Activated CD4-positive, alpha-beta T cell treated with anti-CD3 and anti-CD28 coated beads for 24 hours (primary cell): ENCODE measurements around the gene F2.

Source experiments
- DNase-seq, 2 donors: peaks; one replicate each; pipeline ENCODE4 v3.0.0-alpha.2; 2020; ENCODE audit warnings: low read depth in 2 of 2

Gene F2

DNA sequence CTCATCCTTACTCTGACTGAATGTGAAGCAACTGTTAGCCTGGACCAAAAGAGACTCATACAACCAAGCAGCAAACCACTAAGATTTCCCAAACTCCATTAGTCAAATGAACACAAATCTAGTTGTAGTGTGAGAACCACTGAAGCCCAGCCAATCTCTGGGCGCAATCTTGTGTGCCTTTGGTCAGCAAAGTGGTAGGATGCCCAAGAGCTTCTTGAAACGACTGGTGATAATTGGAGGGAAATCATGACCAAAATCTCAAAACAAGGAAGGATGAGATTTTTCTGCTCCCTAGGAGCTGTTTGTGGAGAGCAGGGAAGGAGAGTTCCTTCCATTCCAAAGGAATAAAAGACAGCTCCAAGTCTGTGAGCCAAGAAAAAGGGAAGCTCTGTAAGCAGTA, 24.0 kb downstream of the F2 start:
- DNase-seq = no peak

DNA sequence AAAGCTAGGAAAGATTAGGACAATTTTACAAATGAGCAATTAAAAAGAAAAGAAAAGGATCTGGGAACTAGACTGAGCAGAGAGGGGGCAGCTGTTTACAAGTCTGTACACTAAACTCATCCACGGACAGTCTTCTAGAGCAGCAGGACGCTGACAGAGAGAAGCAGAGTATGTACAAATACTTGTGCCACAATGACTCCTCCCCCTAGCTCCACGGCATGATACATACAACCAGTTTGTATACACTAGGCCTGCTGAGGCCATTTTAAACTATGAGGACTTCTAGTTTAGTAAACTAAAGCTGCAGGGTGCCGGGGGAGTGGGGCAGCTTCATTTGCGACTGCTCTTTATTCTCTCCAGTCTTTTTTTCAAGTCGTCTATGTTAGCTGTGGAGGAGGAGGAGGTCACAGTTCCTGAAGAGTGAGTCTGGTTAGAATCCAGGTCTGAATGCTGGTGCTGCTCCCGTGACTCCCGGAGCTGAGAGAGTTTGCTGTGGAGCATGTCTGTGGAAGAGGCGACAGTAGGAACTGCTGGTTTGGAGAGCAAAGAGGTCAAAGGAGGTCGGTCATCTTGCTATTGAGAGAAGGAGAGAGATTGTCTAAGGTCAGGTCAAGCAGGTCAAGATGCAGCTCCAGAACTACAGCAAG, 24.8 kb downstream of the F2 start:
- DNase-seq = no peak

DNA sequence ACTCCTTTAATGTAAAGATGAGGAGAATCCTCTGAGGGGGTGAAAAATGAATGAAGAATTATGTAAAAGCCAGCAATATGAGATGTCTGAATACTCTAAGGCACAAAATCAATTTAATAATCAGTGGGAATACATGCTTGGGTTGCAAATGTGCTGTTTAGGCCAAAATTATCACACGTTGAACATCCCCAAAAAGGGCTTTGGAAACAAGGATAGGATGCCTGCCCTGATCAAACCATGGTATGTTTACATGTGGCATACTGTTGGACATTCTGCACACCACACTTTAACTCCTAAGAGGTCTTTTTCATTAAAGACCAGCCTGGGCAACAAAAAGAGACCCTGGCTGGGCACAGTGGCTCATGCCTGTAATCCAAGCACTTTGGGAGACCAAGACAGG, 26.3 kb downstream of the F2 start:
- no peak for DNase-seq

DNA sequence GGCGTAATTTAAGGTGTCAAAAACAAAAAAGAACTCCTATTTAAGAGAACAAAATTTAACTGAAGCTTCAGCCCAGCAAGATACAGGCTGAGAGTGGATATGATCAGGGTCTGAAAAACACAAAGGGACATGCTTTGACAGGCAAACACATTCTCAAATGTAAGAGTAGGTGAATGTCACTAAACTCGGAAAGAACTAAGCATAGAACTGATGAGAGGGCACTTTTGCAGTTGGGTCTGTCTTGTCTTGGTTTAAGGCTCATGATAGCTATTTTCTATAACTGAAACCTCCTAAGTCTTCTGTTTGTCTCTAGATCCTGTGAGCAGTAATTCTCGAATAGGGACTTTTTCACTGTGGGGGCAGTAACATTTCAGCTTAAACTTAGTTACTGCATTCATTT, 27.0 kb downstream of the F2 start:
- DNase-seq = no peak

DNA sequence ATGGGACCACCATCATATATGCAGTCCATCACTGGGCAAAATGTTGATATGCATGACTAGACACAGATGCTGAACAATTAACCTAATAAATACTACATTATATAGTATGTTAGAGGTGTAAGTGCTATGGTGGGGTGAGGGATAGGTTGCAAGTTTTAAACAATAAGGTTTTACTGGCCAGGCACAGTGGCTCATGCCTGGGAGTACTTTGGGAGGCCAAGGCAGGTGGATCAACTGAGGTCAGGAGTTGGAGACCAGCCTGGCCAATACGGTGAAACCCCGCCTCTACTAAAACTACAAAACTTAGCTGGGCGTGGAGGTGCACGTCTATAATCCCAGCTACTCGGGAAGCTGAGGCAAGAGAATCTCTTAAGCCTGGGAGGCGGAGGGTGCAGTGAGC, 28.1 kb downstream of the F2 start:
- DNase-seq = no peak

DNA sequence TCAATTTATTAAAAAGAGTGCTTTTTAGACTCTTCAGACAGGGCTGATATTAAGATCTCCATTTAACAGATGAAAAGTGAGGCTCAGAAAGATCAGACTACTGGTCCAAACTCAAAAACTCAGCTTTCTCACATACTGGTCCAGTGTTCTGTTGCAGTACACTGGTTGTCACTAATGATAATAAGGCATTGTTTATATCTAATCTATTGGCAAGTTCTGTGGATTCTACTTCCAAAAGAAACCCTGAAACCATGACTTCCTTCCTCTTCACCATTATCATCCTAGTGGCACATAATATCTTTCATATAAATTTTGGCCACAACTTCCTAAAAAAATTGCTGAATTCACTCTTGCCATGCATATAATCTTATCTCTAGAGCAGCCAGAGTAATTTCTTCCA, 36.9 kb downstream of the F2 start:
- no peak for DNase-seq

DNA sequence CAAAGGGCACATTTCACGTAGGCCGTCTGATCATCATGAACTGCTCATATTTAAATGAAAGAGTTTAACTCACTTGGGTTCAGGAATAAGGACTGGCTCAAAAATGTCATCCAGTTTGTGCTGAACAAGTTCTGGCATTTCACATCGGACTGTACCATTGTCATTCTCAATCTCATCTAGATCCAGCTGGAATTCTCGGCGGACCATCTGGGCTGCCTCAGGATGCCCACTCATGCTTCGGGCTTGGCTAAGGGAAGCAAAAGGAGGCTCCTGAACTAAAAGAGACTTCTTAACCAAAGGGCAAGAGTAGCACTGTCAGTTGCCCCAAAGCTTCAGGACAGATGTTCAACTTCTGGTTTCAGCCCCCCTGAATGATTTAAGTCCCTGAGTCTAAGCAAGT, 40.2 kb downstream of the F2 start:
- no peak for DNase-seq

DNA sequence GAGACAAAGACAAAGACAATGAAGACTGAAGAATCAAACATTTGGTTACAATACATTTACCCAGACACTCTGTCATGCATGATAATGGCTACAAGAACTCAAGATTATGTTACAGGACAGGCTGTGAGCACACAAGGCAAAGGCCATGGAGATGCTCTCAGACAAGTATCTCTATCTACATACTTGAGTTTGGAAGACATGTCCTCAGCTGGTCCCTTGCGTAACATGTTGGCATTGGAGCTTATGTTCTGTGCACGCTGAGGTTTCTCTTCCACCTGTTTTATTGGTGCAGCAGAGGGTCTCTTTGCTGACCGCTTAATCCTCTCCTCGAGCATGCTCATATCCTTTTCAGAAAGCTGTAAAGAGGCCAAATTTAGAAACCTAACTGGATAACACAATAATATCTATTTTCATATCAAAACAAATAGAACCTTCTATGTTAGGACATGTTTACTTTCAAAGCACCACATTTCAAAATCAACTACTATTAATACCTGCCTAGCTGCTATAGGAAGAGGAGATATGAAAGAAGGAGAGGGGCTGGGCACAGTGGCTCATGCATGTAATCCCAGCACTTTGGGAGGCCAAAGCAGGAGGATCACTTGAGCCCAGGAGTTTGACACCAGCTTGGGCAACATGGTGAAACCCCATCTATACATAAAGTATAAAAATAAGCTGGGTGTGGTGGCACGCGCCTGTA, 41.6 kb downstream of the F2 start:
- no peak for DNase-seq

DNA sequence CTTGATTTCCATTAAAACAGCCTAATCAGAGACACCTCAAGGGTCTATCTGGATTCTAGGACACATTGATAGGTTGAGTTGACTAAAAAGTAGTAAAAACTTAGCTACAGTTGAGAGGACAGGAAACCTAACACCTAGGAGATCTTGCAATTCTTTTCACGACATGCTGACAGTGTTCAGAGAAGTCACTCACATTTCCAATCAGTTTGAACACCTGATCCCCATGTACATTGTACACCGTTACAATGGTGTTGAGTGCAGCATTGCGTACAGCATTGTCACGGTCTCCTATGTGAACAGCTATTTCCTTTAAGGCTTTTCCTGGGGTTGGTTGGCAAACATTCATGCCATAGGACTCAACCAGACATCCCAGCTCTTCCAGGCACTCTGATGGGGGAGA, 42.8 kb downstream of the F2 start:
- no peak for DNase-seq

DNA sequence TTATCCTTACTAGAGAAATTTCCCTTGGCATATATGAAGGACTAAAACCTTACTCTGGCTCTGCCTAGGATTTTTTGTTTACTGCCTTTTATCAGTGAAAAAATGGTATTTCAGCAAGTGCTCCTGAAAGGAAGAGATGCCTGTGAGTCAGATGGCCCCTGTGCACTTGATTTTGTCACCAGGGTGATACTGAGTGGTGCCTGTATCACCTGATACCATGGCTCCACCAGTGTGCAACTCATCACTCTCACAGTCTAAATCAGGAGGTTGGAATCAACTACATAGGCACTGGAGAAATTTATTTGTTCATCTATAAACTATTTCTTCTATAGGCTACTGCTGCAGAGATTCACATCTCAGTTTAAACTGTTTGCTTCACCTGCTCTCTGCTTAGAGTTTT, 43.2 kb downstream of the F2 start:
- no peak for DNase-seq

DNA sequence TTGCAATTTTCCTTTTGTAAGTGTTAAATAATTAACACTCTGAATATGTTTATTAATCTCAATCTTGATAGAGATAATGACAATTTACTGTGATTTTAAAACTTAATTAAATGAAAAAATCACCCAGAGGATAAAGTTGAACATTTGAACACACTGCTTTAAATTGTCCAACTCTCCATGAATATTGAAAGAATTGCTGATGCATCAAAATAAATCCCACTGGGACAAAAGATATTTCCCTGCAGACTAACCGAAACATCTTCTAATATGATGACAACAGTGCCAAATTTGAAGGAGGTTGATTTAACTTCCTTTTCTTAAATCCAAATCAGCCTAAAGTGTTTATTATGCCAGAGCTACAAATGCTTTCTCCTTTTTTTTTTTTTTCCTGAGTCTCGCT, 47.6 kb downstream of the F2 start:
- DNase-seq = no peak

DNA sequence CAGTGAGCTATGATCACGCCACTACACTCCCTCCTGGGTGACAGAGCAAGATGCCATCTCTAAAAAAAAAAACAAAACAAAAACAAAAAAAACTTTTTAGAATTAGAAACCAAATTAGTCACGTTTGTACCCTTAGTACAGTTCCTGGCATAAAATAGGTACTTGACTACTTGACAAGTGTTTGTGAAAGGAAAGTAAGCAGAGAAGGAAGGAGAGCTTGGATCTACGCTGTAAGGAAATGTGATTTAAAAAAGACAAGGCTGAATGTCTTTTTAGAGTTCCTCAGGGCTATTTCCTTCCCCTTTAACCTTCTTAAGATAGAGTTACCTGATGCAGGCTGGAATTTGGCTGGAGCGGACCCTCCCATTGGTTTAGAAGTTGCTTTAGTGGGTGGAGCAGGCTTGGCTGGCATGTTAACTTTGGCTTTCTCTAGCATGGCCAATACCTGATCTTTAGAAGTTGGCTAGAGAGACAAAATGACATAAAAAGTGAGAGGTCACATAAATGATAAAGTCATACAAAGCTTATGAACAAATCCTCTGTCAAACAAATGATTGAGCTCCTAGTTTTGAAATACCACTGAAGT, 50.7 kb downstream of the F2 start:
- no peak for DNase-seq

DNA sequence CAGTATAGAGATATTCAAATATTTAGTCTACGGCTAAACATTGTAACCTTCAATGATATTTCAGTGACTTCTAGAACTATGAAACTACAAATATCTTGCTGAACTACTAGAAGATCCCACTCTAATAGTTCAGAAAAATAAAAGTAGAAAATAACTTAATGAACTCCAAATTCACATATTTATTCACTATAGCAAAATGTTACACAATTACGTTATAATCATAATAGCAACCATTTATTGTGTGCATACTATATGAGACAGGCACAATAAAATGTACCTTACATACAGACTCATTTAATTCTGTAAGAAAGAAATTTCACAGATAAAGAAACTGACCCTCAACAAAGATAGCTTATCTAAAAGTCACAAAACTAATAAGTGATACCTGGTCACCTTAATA, 57.9 kb downstream of the F2 start:
- DNase-seq = no peak

DNA sequence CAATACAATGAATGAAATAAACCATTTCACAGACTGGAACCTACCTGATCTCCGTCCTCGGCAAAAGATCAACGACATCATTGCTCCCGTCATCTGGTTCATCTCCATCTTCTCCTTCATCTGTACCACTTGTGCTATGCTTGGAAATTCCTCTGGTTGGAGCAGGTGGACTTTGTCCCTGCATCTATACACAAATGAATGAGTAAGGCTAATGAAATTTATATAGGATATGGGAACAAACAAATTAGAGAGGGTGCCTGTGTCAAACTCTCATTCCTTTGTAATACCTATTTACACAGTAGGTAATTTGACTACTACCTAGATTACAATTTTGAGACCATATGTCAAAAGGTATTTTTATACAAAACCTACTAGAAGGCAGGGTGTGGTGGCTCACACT, 59.4 kb downstream of the F2 start:
- DNase-seq = no peak
